Measurements from ENCODE around the gene ARHGAP12. TPM values are rescaled to one million over a fixed set of nuclear protein-coding genes. Genes with fewer than 3 reads are reported as not detected.

Gene ARHGAP12
- total RNA-seq, 1 donor from 2014 or later = 30.4 TPM

DNA sequence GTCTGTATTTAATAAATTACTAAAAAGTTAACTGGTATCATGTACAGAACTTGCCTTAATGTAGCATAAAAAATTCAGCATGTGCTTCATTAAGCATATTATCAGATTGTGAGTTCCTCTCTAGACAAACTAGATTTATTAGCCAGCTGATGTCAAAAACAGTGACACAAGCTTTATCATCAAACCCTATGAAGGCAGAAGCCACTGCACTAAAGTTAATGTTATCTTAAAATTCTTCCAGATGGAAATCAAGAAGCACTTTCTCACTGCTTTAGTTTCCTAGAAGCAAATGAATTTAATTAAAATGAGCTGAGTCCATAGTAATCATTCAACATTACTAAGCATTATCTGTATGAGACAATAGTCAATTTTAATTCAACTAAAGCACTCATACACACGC is 96.4 kb downstream of the ARHGAP12 start:
- H3K4me3 Mint-ChIP-seq = no peak overlapping the region
- TF ChIP-seq, protein P1, sequence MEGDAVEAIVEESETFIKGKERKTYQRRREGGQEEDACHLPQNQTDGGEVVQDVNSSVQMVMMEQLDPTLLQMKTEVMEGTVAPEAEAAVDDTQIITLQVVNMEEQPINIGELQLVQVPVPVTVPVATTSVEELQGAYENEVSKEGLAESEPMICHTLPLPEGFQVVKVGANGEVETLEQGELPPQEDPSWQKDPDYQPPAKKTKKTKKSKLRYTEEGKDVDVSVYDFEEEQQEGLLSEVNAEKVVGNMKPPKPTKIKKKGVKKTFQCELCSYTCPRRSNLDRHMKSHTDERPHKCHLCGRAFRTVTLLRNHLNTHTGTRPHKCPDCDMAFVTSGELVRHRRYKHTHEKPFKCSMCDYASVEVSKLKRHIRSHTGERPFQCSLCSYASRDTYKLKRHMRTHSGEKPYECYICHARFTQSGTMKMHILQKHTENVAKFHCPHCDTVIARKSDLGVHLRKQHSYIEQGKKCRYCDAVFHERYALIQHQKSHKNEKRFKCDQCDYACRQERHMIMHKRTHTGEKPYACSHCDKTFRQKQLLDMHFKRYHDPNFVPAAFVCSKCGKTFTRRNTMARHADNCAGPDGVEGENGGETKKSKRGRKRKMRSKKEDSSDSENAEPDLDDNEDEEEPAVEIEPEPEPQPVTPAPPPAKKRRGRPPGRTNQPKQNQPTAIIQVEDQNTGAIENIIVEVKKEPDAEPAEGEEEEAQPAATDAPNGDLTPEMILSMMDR (conservative IDR thresholded peaks at IDR 0.05) = no peak
- DNase-seq (ENCODE audit: extremely low spot score, unreplicated experiment) = no peak
- H3K9me3 Mint-ChIP-seq = no peaks in the 10 kb centered on the region
- no peaks in the 10 kb centered on the region for H3K27me3 Mint-ChIP-seq
- H3K4me1 Mint-ChIP-seq (ENCODE audit: unreplicated experiment) = peaks cover 20% of the 10 kb centered on the region
- no peak overlapping the region for H3K27ac Mint-ChIP-seq
- H3K36me3 Mint-ChIP-seq = peaks cover 3% of the 10 kb centered on the region

DNA sequence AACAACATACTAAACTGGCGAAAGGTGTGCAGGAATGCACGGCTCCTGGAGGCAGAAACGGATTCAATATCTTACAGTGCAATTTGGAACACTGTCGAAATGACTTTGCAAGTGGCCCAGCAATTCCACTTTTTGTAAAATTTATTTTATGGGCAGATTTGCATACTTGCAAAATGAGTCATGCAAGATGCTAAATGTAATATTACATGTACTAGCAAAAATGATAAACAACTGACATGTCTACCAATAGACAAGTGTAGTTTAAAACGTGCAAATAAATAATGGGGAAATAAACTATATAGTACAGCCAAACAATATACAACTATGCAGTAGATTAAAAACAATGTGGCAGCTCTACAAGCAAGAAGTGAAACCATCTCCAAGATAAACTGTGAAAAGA is 97.7 kb downstream of the ARHGAP12 start:
- H3K27ac Mint-ChIP-seq = no peak overlapping the region
- TF ChIP-seq, protein P1 (conservative IDR thresholded peaks at IDR 0.05) = no peak
- H3K4me1 Mint-ChIP-seq (ENCODE audit: unreplicated experiment) = peaks cover 16% of the 10 kb centered on the region
- H3K9me3 Mint-ChIP-seq = no peaks in the 10 kb centered on the region
- H3K27me3 Mint-ChIP-seq = no peaks in the 10 kb centered on the region
- peaks cover 3% of the 10 kb centered on the region for H3K36me3 Mint-ChIP-seq
- DNase-seq (ENCODE audit: extremely low spot score, unreplicated experiment) = no peak
- H3K4me3 Mint-ChIP-seq = no peak overlapping the region

DNA sequence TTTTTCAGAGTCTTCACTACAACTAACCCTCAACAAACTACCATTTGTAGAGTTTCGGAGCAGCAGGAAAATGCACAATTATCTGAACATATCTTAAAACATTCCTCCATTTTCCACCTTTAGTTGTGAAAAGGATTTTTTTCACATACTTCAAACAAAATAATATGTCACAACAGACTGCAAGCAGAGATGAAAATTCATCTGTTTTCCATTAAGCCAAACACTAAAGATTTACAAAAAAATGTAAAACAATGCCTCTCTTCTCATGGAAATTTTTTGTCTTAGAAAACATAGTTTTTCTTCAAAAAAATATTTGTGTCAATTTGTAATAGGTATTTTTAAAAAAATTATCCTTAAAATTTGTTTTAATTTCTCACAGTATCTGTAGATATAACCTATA is 98.9 kb downstream of the ARHGAP12 start:
- TF ChIP-seq, protein P1 (conservative IDR thresholded peaks at IDR 0.05) = no peak
- no peaks in the 10 kb centered on the region for H3K27me3 Mint-ChIP-seq
- H3K9me3 Mint-ChIP-seq = no peaks in the 10 kb centered on the region
- no peak overlapping the region for H3K4me3 Mint-ChIP-seq
- peaks cover 3% of the 10 kb centered on the region for H3K36me3 Mint-ChIP-seq
- DNase-seq (ENCODE audit: extremely low spot score, unreplicated experiment) = no peak
- peaks cover 16% of the 10 kb centered on the region for H3K4me1 Mint-ChIP-seq (ENCODE audit: unreplicated experiment)
- H3K27ac Mint-ChIP-seq = no peak overlapping the region

DNA sequence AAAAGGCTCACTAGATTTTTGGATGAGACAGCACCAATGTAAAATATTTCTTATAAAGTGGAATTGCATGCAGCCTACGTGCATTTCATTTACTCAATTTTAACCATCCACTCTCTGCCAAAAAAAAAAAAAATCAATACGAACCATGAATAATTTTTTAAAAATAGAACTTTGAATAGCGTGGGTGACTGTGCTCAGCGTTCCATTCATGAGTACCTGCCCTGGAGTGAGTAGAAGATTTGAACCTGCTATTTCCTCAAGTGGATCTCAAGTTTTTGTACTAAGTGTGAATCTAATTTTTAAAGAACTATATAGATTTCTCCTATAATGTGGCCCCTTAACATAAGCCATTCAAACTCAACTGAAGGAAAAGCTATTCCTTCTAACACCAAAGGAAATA is 105.3 kb downstream of the ARHGAP12 start:
- DNase-seq (ENCODE audit: extremely low spot score, unreplicated experiment) = no peak
- Mint-ChIP-seq H3K4me1 (ENCODE audit: unreplicated experiment) (no peaks in the 10 kb centered on the region), H3K27me3 (no peaks in the 10 kb centered on the region), H3K9me3 (no peaks in the 10 kb centered on the region), H3K4me3 (no peak overlapping the region), H3K27ac (no peak overlapping the region), H3K36me3 (peaks cover 3% of the 10 kb centered on the region)
- TF ChIP-seq, protein P1 (conservative IDR thresholded peaks at IDR 0.05) = no peak

DNA sequence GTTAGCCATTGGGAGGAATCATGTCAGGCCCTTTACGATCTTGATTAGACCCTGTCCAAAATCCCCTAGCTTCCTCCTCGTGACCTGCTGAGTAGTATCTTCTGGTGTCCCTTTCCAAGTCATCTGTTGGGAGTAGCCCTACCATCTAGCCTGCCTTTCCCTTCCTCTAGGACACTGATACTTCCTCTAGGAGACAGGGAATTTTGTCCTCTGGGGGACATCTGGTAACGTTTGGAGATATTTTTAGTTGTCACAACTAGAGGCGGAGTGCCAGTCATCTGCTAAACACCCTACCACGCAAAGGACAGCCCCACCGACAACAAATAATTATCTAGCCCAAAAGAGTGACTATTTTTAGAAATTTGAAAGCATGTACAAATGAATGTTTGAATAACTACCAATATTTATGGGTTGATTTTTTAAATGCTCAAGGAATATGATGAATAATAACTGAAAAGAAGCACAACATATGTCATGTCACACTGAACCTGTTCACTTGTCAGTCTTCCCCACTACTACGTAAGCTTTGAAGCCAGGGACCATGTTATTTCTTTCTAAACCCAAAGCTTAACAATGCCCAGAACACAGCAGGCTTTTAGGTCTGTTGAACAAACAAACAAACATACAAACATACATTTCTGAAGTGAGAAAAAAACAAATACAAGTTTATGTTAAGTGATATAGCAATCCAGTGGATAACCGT is 105.9 kb downstream of the ARHGAP12 start:
- TF ChIP-seq, protein P1 (conservative IDR thresholded peaks at IDR 0.05) = no peak
- no peak overlapping the region for H3K27ac Mint-ChIP-seq

More for the DNA sequence above, 105.9 kb downstream of the ARHGAP12 start:
- H3K9me3 Mint-ChIP-seq = no peaks in the 10 kb centered on the region
- H3K36me3 Mint-ChIP-seq = no peaks in the 10 kb centered on the region
- no peak for DNase-seq (ENCODE audit: extremely low spot score, unreplicated experiment)
- no peak overlapping the region for H3K4me3 Mint-ChIP-seq
- no peaks in the 10 kb centered on the region for H3K4me1 Mint-ChIP-seq (ENCODE audit: unreplicated experiment)
- no peaks in the 10 kb centered on the region for H3K27me3 Mint-ChIP-seq
